NCI-H345 treated with DMSO at 0.1 percent for 48 hours (cell line): ENCODE measurements around the gene GNB4.
A peak's percentile ranks its signal among the peaks of the same experiment; 100 is the strongest.

Experiments used
- DNase-seq: peaks from one replicate; lab custom pipeline; 2025; ENCODE audit not compliant: unreplicated experiment; lab: John Stamatoyannopoulos, UW

The GNB4 gene

DNA sequence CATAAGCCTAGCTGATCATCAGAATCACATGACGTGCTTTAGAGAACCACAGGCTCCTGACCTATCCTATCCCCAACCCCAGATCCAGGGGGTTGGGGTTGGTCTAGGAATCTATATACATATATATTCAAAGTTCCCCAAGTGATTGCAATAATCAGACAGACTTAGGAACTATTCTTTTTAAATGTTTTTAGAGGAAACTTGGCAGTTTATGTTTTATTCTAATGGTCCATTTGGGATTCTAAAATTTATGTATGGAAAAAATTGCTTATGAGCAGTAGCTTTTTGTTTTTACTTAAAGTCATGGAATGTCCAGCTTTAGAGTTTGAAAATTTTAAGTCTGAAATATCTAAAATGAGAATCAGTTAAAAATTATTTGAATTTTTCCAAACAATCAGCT is 81.6 kb downstream of the GNB4 start:
- no peak for DNase-seq

DNA sequence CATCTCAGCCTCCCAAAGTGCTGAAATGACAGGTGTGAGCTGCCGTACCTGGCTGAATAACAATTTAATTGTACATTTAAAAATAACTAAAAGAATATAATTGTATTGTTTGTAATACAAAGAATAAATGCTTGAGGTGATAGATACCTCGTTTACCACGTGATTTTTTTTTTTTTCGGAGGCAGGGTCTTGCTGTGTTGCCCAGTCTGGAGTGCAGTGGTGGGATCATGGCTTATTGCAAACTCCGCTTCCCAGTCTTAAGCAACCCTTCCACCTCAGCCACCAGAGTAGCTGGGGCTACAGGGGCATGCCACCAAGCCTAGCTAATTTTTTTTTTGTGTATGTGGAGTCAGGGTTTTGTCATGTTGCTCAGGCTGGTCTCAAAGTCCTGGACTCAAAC is 87.9 kb downstream of the GNB4 start:
- DNase-seq: no peak

DNA sequence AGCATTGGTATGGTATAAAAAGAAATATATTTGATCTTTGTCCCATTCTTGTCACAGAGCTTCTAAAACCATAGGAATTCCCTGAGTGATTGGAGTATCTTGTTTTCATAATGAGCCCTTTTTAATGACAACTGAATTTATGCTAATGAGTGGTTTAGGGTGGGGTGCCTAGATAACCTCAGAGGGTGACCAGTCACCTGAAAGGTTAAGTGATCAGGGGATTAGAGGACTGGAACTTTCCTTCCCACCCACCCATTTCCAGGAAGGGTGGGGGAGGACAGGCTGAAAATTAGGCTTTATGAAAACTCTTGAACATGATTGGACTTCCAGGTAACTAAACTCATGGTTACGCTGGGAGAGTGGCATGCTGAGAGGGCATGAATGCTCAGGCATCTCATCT is 95.3 kb downstream of the GNB4 start:
- no peak for DNase-seq

DNA sequence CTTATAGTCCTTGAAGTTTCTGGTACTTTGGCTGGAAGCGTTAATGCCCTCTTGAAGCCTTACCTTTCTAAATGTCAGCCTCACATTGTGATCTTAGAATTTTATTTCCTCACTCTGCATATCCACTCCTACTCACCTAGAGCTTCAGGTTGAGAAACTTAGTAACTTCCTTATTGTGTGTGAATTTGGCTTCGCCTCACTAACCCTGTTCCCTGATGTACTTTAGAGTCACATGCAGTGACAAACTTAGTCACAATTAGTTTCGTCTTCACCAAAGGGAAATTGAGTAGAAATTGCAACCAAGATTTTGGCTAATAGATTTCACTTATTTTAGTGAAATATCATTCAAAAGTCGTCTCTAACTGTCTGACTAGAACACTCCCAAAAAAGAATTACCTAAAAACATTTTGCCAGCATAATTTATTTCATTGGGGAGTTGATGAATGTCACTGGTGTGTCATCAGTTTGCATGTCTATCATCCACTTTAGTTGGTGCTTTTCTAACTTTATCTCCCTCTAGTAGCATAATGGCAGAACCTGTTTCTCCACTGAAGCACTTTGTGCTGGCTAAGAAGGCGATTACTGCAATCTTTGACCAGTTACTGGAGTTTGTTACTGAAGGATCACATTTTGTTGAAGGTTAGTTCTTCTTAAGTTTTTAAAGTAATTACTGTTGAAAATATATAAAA is 102.8 kb downstream of the GNB4 start:
- peak; percentile 8 for DNase-seq

DNA sequence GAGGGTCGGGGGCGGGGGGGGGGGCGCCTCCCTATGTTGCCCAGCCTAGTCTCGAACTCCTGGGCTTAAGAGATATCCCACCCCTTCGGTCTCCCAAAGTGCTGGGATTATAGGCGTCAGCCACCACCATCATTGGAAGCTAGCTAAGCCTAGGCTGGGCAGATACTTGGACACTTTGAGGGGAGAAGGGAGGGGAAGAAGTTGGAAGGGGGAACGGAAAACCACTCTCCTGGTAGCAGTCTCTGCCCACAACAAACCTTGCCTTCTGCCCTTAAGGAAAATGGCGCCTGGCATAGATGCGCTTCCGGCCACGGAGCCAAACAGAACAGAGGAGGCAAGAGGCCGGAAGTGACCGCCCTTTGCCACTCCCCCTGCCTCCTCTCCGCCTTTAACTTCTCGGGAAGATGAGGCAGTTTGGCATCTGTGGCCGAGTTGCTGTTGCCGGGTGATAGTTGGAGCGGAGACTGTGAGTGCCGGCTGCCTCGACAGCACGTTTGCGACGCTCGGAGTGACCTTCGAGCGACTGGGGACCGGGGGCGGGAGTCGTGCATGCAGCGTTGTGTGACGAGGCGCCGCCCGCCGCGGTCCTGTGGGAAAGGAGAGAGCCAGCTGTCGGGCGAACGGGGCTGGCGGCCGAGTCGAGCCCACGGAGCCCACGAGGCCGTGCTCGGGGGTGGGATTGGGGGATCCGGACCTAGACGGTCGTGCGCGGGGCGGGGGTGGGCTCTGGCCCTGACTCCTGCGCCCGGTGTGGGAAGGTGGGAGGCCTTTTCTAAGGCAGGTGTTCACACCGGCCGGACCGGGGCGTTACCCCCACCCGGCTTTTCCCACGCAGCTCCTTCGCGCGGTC is 103.7 kb downstream of the GNB4 start, which contains the start of gene MFN1:
Gene MFN1 (plus strand): TSS at position 365 of the 850 bp plus-strand sequence. CDS start 1,143 bp downstream, outside the sequence.
- DNase-seq: peak; percentile 98
